ENCODE measurements around the gene FKBP15.
"Not testable (repeated sequence)": the region's sequence is repeated elsewhere in the genome, so short reads cannot be mapped to it uniquely, and the experiment has no call there.

Gene FKBP15

GRCh38 chr9:113140896-113141295 lies 80.2 kb downstream of the FKBP15 start:
- DNase-seq, result not testable (repeated sequence)

GRCh38 chr9:113139953-113140352 lies 81.1 kb downstream of the FKBP15 start:
- no peak for DNase-seq

GRCh38 chr9:113139225-113139829 lies 81.8 kb downstream of the FKBP15 start:
- DNase-seq, result no peak

- no peak for DNase-seq
Observed at GRCh38 chr9:113138760-113139159, 82.3 kb downstream of the FKBP15 start.

GRCh38 chr9:113137196-113138168 lies 83.6 kb downstream of the FKBP15 start:
- no peak for DNase-seq

GRCh38 chr9:113131689-113132151 lies 89.4 kb downstream of the FKBP15 start:
- DNase-seq, result no peak

GRCh38 chr9:113129884-113130283 lies 91.2 kb downstream of the FKBP15 start:
- no peak for DNase-seq

- no peak for DNase-seq
Observed at GRCh38 chr9:113129466-113129865, 91.6 kb downstream of the FKBP15 start.

GRCh38 chr9:113125386-113126035 lies 95.6 kb downstream of the FKBP15 start:
- no peak for DNase-seq

- not testable (repeated sequence) for DNase-seq
Observed at GRCh38 chr9:113118829-113119228, 102.2 kb downstream of the FKBP15 start.
